Smooth muscle cell (in vitro differentiated cells): ENCODE measurements around the gene MBOAT1. TPM values are rescaled to one million over a fixed set of nuclear protein-coding genes. Genes with fewer than 3 reads are reported as not detected.

Source experiments
- DNase-seq: peaks from one replicate; lab custom pipeline; 2025; ENCODE audit not compliant: unreplicated experiment; lab: John Stamatoyannopoulos, UW
- H2AFZ ChIP-seq: fragments of 200-600 bp; sonication (generic); 2 replicates; pipeline ENCODE4 v1.6.0; 2016; ENCODE audit warnings: antibody characterized with exemption, low read depth, mild to moderate bottlenecking
- H3F3A ChIP-seq: fragments of 200-600 bp; sonication (generic); 2 replicates; pipeline ENCODE4 v1.6.0; 2017; ENCODE audit warnings: antibody characterized with exemption, low read depth
- H3K27ac ChIP-seq: fragments of 200-600 bp; sonication (generic); 2 replicates; pipeline ENCODE4 v1.5.1; 2016; ENCODE audit warnings: low read depth, mild to moderate bottlenecking
- H3K27me3 ChIP-seq: fragments of 200-600 bp; sonication (generic); 2 replicates; pipeline ENCODE4 v1.6.1; 2016; ENCODE audit warnings: low read depth, mild to moderate bottlenecking
- H3K36me3 ChIP-seq: fragments of 200-600 bp; sonication (generic); 2 replicates; pipeline ENCODE4 v1.5.1; 2016; ENCODE audit warnings: low read depth
- H3K4me1 ChIP-seq: fragments of 200-600 bp; sonication (generic); 2 replicates; pipeline ENCODE4 v1.5.1; 2016; ENCODE audit warnings: low read depth
- H3K4me2 ChIP-seq: fragments of 200-600 bp; sonication (generic); 2 replicates; pipeline ENCODE4 v1.6.0; 2016; ENCODE audit warnings: mild to moderate bottlenecking
- H3K4me3 ChIP-seq: fragments of 200-600 bp; sonication (generic); 2 replicates; pipeline ENCODE4 v1.5.1; 2016; ENCODE audit warnings: mild to moderate bottlenecking
- H3K79me2 ChIP-seq: fragments of 200-600 bp; sonication (generic); 2 replicates; pipeline ENCODE4 v1.6.0; 2016; ENCODE audit warnings: low read depth, mild to moderate bottlenecking
- H3K9ac ChIP-seq: fragments of 200-600 bp; sonication (generic); 2 replicates; pipeline ENCODE4 v1.6.0; 2016; ENCODE audit warnings: low read depth
- H3K9me3 ChIP-seq: fragments of 200-600 bp; sonication (generic); replicated peaks from 2 replicates; pipeline ENCODE4 v1.5.1; 2016; ENCODE audit warnings: low read depth
- H4K20me1 ChIP-seq: fragments of 200-600 bp; sonication (generic); 2 replicates; pipeline ENCODE4 v1.6.0; 2016; ENCODE audit warnings: low read depth
- WGBS: methylation state at CpG from one replicate; pipeline ENCODE4 v1.1.7; 2016; ENCODE audit warnings: low lambda C conversion rate; 5-methylcytosine and 5-hydroxymethylcytosine counted together
- polyA plus RNA-seq: library from polyadenylated mRNA; unstranded; fragments of >200 nt; fragmentation: Nextera tagmentation; extraction: Ambion mirVana; gene quantifications from 2 replicates; pipeline ENCODE4 v1.2.1, GENCODE V29; 2016
- total RNA-seq: library from RNA; depleted of rRNA; stranded (reverse); fragments of >200 nt; gene quantifications from 2 replicates; pipeline ENCODE4 v1.2.3, GENCODE V29; 2014
- TF ChIP-seq, protein P1 (sequence below): fragments of 200-600 bp; sonication (generic); IDR thresholded peaks from 2 replicates; pipeline ENCODE4 v1.5.1; 2017; ENCODE audit warnings: borderline replicate concordance, mild to moderate bottlenecking, antibody characterized with exemption; ENCODE audit not compliant: insufficient read depth, poor library complexity, severe bottlenecking

Gene MBOAT1, protein sequence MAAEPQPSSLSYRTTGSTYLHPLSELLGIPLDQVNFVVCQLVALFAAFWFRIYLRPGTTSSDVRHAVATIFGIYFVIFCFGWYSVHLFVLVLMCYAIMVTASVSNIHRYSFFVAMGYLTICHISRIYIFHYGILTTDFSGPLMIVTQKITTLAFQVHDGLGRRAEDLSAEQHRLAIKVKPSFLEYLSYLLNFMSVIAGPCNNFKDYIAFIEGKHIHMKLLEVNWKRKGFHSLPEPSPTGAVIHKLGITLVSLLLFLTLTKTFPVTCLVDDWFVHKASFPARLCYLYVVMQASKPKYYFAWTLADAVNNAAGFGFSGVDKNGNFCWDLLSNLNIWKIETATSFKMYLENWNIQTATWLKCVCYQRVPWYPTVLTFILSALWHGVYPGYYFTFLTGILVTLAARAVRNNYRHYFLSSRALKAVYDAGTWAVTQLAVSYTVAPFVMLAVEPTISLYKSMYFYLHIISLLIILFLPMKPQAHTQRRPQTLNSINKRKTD
- total RNA-seq (2.5 and 2.6 TPM in 2 replicates), polyA plus RNA-seq (0.09 and 0.73 TPM in 2 replicates)

DNA sequence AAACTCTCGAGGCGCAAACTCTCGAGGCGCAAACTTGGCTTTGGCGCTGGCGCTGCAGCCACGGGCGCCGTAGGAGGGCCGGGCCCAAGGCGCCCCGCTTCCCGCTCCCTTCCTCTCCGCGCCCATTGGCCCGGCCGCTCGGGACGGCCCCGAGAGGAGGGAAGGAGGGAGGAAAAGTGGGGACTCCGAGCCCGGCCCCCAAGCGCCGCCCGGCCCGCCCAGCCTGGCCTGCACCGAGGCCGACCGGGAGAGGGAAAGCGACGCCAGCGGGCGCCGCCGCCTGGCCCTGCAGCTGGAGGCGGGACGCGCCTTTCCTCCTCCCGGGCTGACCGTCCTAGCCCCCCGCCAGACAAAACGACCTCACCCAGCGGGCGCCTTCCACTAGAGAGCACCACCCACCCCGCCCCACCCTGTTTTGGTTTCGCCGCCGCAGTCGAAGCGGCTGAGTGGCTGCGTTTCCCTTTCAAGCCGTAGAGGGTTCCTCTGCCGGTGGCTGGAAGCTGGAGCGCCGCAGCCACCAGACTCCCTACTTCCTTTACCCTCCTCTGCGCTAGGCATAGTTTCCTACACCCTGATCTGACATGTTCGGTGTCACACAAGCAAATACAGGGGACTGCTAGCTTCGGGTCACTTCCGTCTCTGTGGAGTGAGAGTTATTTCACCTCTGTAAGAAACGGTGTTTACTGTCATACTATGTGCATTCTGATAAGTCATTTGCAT lies at the start of gene MBOAT1:
MBOAT1 (minus strand) TSS at position 78 of the 720 bp plus-strand sequence. CDS start 235 bp downstream, outside the sequence.
- peak within 1 kb of the TSS; percentile 27 for H3K9ac ChIP-seq
- H3K4me3 ChIP-seq, result peak within 1 kb of the TSS; percentile 71
- peaks cover 11% of the 10 kb centered on the region for H3K4me1 ChIP-seq
- peak within 1 kb of the TSS; percentile 89 for H2AFZ ChIP-seq
- peak; percentile 72 for DNase-seq
- no peaks in the 10 kb centered on the region for H3K79me2 ChIP-seq
- H3K9me3 ChIP-seq, result no peaks in the 10 kb centered on the region
- peaks cover 4% of the 10 kb centered on the region for H3F3A ChIP-seq
- H3K4me2 ChIP-seq, result peak within 1 kb of the TSS; percentile 95
- peak within 1 kb of the TSS; percentile 11 for H3K27ac ChIP-seq
- TF ChIP-seq, protein P1, sequence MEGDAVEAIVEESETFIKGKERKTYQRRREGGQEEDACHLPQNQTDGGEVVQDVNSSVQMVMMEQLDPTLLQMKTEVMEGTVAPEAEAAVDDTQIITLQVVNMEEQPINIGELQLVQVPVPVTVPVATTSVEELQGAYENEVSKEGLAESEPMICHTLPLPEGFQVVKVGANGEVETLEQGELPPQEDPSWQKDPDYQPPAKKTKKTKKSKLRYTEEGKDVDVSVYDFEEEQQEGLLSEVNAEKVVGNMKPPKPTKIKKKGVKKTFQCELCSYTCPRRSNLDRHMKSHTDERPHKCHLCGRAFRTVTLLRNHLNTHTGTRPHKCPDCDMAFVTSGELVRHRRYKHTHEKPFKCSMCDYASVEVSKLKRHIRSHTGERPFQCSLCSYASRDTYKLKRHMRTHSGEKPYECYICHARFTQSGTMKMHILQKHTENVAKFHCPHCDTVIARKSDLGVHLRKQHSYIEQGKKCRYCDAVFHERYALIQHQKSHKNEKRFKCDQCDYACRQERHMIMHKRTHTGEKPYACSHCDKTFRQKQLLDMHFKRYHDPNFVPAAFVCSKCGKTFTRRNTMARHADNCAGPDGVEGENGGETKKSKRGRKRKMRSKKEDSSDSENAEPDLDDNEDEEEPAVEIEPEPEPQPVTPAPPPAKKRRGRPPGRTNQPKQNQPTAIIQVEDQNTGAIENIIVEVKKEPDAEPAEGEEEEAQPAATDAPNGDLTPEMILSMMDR, result no peak
- H3K27me3 ChIP-seq, result no peaks in the 10 kb centered on the region
- H4K20me1 ChIP-seq, result no peaks in the 10 kb centered on the region
- under 1% methylated on average over 51 of the region's 60 CpGs for WGBS
- no peaks in the 10 kb centered on the region for H3K36me3 ChIP-seq

DNA sequence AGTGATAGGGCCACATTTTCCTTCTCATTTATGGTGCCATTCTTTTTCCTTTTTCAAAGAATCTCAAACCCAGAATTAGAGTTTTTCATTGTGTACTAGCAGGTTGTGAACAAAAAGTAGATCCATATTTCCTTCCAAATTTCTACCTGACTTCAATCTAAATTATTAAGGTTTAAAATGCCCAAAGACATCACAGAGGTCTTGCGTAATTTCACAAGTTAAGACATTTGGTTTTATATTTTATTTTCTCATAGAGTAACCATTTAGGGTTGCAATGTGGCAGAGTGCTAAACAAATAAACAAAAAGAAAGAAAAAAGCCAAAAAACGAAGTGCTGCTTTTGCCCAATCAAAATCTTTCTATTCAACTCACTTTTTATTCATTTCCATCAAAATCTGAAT lies 49.4 kb upstream of the MBOAT1 start:
- no peaks in the 10 kb centered on the region for H3K4me1 ChIP-seq
- TF ChIP-seq, protein P1, result no peak
- WGBS, result 78% methylated on average over 2 of the region's 2 CpGs
- DNase-seq, result no peak
- H2AFZ ChIP-seq, result no peak overlapping the region
- no peaks in the 10 kb centered on the region for H3F3A ChIP-seq
- no peak overlapping the region for H3K9ac ChIP-seq
- H3K36me3 ChIP-seq, result no peaks in the 10 kb centered on the region
- no peak overlapping the region for H3K4me2 ChIP-seq
- H3K27me3 ChIP-seq, result no peaks in the 10 kb centered on the region
- H3K4me3 ChIP-seq, result no peak overlapping the region
- no peaks in the 10 kb centered on the region for H3K79me2 ChIP-seq
- no peak overlapping the region for H3K27ac ChIP-seq
- no peaks in the 10 kb centered on the region for H3K9me3 ChIP-seq
- no peaks in the 10 kb centered on the region for H4K20me1 ChIP-seq

DNA sequence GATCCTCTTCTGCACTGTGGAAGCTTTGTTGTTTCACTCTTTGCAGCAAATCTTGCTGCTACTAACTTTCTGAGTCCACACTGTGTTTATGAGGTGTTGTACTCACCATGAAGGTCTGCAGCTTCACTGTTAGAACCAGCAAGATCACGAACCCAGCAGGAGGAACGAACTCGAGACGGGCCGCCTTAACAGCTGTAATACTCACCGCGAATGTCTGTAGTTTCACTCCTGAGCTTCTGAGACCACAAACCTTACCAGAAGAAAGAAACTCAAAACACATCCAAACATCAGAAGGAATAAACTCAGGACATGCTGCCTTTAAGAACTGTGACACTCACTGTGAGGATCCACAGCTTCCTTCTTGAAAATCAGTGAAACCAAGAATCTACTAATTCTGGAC lies 48.1 kb upstream of the MBOAT1 start:
- Histone ChIP-seq H3K27ac (no peak overlapping the region), H3K36me3 (no peaks in the 10 kb centered on the region), H2AFZ (no peak overlapping the region), H4K20me1 (no peaks in the 10 kb centered on the region), H3K4me1 (no peaks in the 10 kb centered on the region), H3K9ac (no peak overlapping the region), H3K27me3 (no peaks in the 10 kb centered on the region), H3K4me3 (no peak overlapping the region), H3K9me3 (no peaks in the 10 kb centered on the region), H3K79me2 (no peaks in the 10 kb centered on the region), H3F3A (no peaks in the 10 kb centered on the region), H3K4me2 (no peak overlapping the region)
- TF ChIP-seq, protein P1, result no peak
- 95% methylated on average over 7 of the region's 7 CpGs for WGBS
- DNase-seq, result no peak
